ENCODE data around the gene SLX4IP.
"Not testable (repeated sequence)": the region's sequence is repeated elsewhere in the genome, so short reads cannot be mapped to it uniquely, and the experiment has no call there.

SLX4IP gene

GRCh38 chr20:10434832-10435812 lies at the start of gene SLX4IP:
TSS of gene SLX4IP (plus strand) at chr20:10435305. CDS start at chr20:10458205, 22,900 bp downstream.
- peak; percentile 65 for DNase-seq (ENCODE audit: low read depth)

GRCh38 chr20:10385850-10386544 lies 49.1 kb upstream of the SLX4IP start:
- no peak for DNase-seq (ENCODE audit: low read depth)

GRCh38 chr20:10387686-10388085 lies 47.4 kb upstream of the SLX4IP start:
- no peak for DNase-seq (ENCODE audit: low read depth)

- DNase-seq (ENCODE audit: low read depth), result no peak
Measured at GRCh38 chr20:10388597-10388996, 46.5 kb upstream of the SLX4IP start.

- DNase-seq (ENCODE audit: low read depth), result no peak
Measured at GRCh38 chr20:10390709-10391108, 44.4 kb upstream of the SLX4IP start.

GRCh38 chr20:10394752-10395151 lies 40.4 kb upstream of the SLX4IP start:
- DNase-seq (ENCODE audit: low read depth), result not testable (repeated sequence)

GRCh38 chr20:10398834-10399369 lies 36.2 kb upstream of the SLX4IP start:
- DNase-seq (ENCODE audit: low read depth), result no peak

- no peak for DNase-seq (ENCODE audit: low read depth)
Measured at GRCh38 chr20:10402938-10403608, 32.0 kb upstream of the SLX4IP start.

GRCh38 chr20:10404023-10404628 lies 31.0 kb upstream of the SLX4IP start:
- no peak for DNase-seq (ENCODE audit: low read depth)

GRCh38 chr20:10404959-10405530 lies 30.1 kb upstream of the SLX4IP start:
- DNase-seq (ENCODE audit: low read depth), result no peak

- DNase-seq (ENCODE audit: low read depth), result no peak
Measured at GRCh38 chr20:10408108-10408813, 26.8 kb upstream of the SLX4IP start.

- no peak for DNase-seq (ENCODE audit: low read depth)
Measured at GRCh38 chr20:10411673-10412072, 23.4 kb upstream of the SLX4IP start.

- no peak for DNase-seq (ENCODE audit: low read depth)
Measured at GRCh38 chr20:10412591-10413408, 22.3 kb upstream of the SLX4IP start.

- no peak for DNase-seq (ENCODE audit: low read depth)
Measured at GRCh38 chr20:10415013-10415650, 20.0 kb upstream of the SLX4IP start.

GRCh38 chr20:10417218-10417617 lies 17.9 kb upstream of the SLX4IP start:
- not testable (repeated sequence) for DNase-seq (ENCODE audit: low read depth)

GRCh38 chr20:10419550-10420133 lies 15.5 kb upstream of the SLX4IP start:
- no peak for DNase-seq (ENCODE audit: low read depth)

- DNase-seq (ENCODE audit: low read depth), result no peak
Measured at GRCh38 chr20:10423735-10424134, 11.4 kb upstream of the SLX4IP start.

- peak; percentile 32 for DNase-seq (ENCODE audit: low read depth)
Measured at GRCh38 chr20:10427060-10427692, 7.9 kb upstream of the SLX4IP start.

All from CMK (cell line).